WTC11 (cell line): Measurements from ENCODE around the gene MYL6B. TPM values are rescaled to one million over a fixed set of nuclear protein-coding genes. Genes with fewer than 3 reads are reported as not detected.

Experiments
- ETV6 ChIP-seq: sonication (generic); formaldehyde crosslinking; IDR thresholded peaks from 2 replicates; pipeline ENCODE4 v1.8.1; 2022; ENCODE audit warnings: mild to moderate bottlenecking, missing genetic modification reagents
- GTF2I ChIP-seq: fragments of 250-450 bp; sonication (Bioruptor Pico); conservative IDR thresholded peaks from 2 replicates; pipeline ENCODE4 v1.4.0; 2021; ENCODE audit warnings: mild to moderate bottlenecking
- MLX ChIP-seq: sonication (generic); formaldehyde crosslinking; IDR thresholded peaks from 2 replicates; pipeline ENCODE4 v1.8.1; 2023; ENCODE audit warnings: mild to moderate bottlenecking, missing genetic modification reagents, moderate library complexity
- SP1 ChIP-seq: sonication (generic); formaldehyde crosslinking; conservative IDR thresholded peaks from 2 replicates; pipeline ENCODE4 v1.8.1; 2022; ENCODE audit warnings: missing genetic modification reagents
- ZNF138 ChIP-seq: sonication (generic); formaldehyde crosslinking; conservative IDR thresholded peaks from 2 replicates; pipeline ENCODE4 v1.8.1; 2022; ENCODE audit warnings: mild to moderate bottlenecking, moderate library complexity, missing genetic modification reagents
- ZNF281 ChIP-seq: sonication (generic); formaldehyde crosslinking; IDR thresholded peaks from 2 replicates; pipeline ENCODE4 v1.8.0; 2023; ENCODE audit warnings: mild to moderate bottlenecking, missing genetic modification reagents
- ZNF425 ChIP-seq: fragments of 250-450 bp; sonication (Bioruptor Pico); conservative IDR thresholded peaks from 2 replicates; pipeline ENCODE4 v1.9.0; 2021; ENCODE audit warnings: mild to moderate bottlenecking
- ZNF512 ChIP-seq: sonication (generic); formaldehyde crosslinking; IDR thresholded peaks from 2 replicates; pipeline ENCODE4 v1.8.1; 2022; ENCODE audit warnings: missing genetic modification reagents, borderline replicate concordance
- ZNF671 ChIP-seq: fragments of 250-450 bp; sonication (Bioruptor Pico); IDR thresholded peaks from 2 replicates; pipeline ENCODE4 v1.8.0; 2021; ENCODE audit warnings: mild to moderate bottlenecking
- total RNA-seq: library from RNA; stranded (reverse); gene quantifications from 3 replicates; pipeline ENCODE4 v1.2.3, GENCODE V29; 2021
- TF ChIP-seq, protein P1 (sequence below): sonication (generic); formaldehyde crosslinking; IDR thresholded peaks from 2 replicates; pipeline ENCODE4 v1.8.1; 2022; ENCODE audit warnings: low read depth, missing genetic modification reagents, borderline replicate concordance
- TF ChIP-seq, protein P2 (sequence below): sonication (generic); formaldehyde crosslinking; IDR thresholded peaks from 2 replicates; pipeline ENCODE4 v1.8.0; 2022; ENCODE audit warnings: mild to moderate bottlenecking, missing genetic modification reagents
- TF ChIP-seq, protein P3 (sequence below): sonication (generic); formaldehyde crosslinking; IDR thresholded peaks from 2 replicates; pipeline ENCODE4 v1.8.0; 2023; ENCODE audit warnings: missing genetic modification reagents, mild to moderate bottlenecking, borderline replicate concordance

MYL6B gene
- total RNA-seq, 1 experiment from 2014 or later = 173 TPM

DNA sequence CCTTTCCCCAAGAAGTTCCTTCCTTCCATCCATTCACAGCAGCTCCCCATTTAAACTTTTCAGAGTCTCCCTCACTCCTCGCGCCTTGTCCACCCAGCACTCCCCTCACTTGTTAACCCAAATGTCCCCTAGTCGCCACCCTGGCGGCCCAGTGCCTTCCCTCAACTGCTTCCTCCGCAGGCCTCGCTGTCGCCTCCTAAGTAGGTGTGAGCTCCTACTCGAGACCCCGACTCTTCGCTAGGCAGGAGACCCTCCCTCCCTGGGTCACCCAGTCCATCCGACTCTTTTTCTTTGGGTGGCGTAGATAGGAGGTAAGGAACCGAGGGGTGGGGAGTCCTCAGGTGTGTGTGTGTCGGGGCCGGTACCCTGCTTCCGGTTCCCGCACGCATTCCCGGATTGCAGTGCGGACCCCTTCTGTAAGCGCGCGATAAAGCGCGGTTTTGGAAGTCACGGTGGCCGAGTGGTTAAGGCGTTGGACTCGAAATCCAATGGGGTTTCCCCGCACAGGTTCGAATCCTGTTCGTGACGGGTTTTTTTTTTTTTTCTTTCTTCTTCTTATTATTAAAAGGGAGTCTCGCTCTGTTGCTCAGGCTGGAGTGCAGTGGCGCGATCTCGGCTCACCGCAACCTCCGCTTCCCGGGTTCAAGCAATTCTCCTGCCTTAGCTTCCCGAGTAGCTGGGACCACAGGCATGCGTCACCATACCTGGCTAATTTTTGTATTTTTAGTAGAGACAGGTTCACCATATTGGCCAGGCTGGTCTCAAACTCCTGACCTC is 37.7 kb downstream of the MYL6B start (continued):
- no peak for TF ChIP-seq ZNF281
- TF ChIP-seq ZNF671 (CRISPR knock-in tag) = no peak
- no peak for TF ChIP-seq MLX (CRISPR knock-in tag)
- no peak for TF ChIP-seq GTF2I (CRISPR knock-in tag)
- TF ChIP-seq SP1 (CRISPR knock-in tag) = peak; percentile 37; the same call in 1 of the 2 replicates
- TF ChIP-seq ZNF138 (CRISPR knock-in tag) = no peak
- no peak for TF ChIP-seq ZNF512 (CRISPR knock-in tag)
- TF ChIP-seq, protein P1, sequence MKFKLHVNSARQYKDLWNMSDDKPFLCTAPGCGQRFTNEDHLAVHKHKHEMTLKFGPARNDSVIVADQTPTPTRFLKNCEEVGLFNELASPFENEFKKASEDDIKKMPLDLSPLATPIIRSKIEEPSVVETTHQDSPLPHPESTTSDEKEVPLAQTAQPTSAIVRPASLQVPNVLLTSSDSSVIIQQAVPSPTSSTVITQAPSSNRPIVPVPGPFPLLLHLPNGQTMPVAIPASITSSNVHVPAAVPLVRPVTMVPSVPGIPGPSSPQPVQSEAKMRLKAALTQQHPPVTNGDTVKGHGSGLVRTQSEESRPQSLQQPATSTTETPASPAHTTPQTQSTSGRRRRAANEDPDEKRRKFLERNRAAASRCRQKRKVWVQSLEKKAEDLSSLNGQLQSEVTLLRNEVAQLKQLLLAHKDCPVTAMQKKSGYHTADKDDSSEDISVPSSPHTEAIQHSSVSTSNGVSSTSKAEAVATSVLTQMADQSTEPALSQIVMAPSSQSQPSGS = no peak
- TF ChIP-seq, protein P2, sequence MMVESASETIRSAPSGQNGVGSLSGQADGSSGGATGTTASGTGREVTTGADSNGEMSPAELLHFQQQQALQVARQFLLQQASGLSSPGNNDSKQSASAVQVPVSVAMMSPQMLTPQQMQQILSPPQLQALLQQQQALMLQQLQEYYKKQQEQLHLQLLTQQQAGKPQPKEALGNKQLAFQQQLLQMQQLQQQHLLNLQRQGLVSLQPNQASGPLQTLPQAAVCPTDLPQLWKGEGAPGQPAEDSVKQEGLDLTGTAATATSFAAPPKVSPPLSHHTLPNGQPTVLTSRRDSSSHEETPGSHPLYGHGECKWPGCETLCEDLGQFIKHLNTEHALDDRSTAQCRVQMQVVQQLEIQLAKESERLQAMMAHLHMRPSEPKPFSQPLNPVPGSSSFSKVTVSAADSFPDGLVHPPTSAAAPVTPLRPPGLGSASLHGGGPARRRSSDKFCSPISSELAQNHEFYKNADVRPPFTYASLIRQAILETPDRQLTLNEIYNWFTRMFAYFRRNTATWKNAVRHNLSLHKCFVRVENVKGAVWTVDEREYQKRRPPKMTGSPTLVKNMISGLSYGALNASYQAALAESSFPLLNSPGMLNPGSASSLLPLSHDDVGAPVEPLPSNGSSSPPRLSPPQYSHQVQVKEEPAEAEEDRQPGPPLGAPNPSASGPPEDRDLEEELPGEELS = peak; percentile 69; the same call in 1 of the 2 replicates
- no peak for TF ChIP-seq ETV6 (CRISPR knock-in tag)
- TF ChIP-seq, protein P3, sequence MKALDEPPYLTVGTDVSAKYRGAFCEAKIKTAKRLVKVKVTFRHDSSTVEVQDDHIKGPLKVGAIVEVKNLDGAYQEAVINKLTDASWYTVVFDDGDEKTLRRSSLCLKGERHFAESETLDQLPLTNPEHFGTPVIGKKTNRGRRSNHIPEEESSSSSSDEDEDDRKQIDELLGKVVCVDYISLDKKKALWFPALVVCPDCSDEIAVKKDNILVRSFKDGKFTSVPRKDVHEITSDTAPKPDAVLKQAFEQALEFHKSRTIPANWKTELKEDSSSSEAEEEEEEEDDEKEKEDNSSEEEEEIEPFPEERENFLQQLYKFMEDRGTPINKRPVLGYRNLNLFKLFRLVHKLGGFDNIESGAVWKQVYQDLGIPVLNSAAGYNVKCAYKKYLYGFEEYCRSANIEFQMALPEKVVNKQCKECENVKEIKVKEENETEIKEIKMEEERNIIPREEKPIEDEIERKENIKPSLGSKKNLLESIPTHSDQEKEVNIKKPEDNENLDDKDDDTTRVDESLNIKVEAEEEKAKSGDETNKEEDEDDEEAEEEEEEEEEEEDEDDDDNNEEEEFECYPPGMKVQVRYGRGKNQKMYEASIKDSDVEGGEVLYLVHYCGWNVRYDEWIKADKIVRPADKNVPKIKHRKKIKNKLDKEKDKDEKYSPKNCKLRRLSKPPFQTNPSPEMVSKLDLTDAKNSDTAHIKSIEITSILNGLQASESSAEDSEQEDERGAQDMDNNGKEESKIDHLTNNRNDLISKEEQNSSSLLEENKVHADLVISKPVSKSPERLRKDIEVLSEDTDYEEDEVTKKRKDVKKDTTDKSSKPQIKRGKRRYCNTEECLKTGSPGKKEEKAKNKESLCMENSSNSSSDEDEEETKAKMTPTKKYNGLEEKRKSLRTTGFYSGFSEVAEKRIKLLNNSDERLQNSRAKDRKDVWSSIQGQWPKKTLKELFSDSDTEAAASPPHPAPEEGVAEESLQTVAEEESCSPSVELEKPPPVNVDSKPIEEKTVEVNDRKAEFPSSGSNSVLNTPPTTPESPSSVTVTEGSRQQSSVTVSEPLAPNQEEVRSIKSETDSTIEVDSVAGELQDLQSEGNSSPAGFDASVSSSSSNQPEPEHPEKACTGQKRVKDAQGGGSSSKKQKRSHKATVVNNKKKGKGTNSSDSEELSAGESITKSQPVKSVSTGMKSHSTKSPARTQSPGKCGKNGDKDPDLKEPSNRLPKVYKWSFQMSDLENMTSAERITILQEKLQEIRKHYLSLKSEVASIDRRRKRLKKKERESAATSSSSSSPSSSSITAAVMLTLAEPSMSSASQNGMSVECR (CRISPR knock-in tag) = no peak; the same call in 1 of the 2 replicates
- TF ChIP-seq ZNF425 (CRISPR knock-in tag) = no peak
